HG03175 (cell line): ENCODE data around the gene PSKH1.
A peak's percentile ranks its signal among the peaks of the same experiment; 100 is the strongest.
"Not testable (repeated sequence)": the region's sequence is repeated elsewhere in the genome, so short reads cannot be mapped to it uniquely, and the experiment has no call there.

ENCODE experiments used
- ATAC-seq: cut with Tn5 transposase; IDR thresholded peaks from one replicate; pipeline ENCODE4 v1.9.1; 2021; ENCODE audit warnings: mild to moderate bottlenecking, moderate library complexity; ENCODE audit not compliant: unreplicated experiment

PSKH1 gene

GRCh38 chr16:67892899-67893742 is at the start of gene PSKH1:
TSS of gene PSKH1 (plus strand) at chr16:67893254. CDS start at chr16:67908750, 15,496 bp downstream.
- peak; percentile 95 for ATAC-seq

- no peak for ATAC-seq
These were observed 49.7 kb upstream of the PSKH1 start for GRCh38 chr16:67843343-67843765.

- no peak for ATAC-seq
These were observed 48.6 kb upstream of the PSKH1 start for GRCh38 chr16:67844497-67844896.

GRCh38 chr16:67845291-67846062 is 47.6 kb upstream of the PSKH1 start:
- ATAC-seq = no peak

GRCh38 chr16:67846063-67846319 is 47.1 kb upstream of the PSKH1 start:
- ATAC-seq = no peak

GRCh38 chr16:67846320-67847063 is 46.6 kb upstream of the PSKH1 start, which contains the start of gene NUTF2:
TSS of gene NUTF2 (plus strand) at chr16:67846933. CDS start at chr16:67865131, 18,198 bp downstream.
- peak; percentile 61 for ATAC-seq

GRCh38 chr16:67847064-67847861 is 45.8 kb upstream of the PSKH1 start, which contains the start of gene CENPT:
TSS of gene CENPT (minus strand) at chr16:67847693. CDS start at chr16:67833859, 13,834 bp downstream.
- peak; percentile 38 for ATAC-seq

GRCh38 chr16:67848118-67848517 is 44.9 kb upstream of the PSKH1 start:
- no peak for ATAC-seq

- ATAC-seq = no peak
These were observed 39.4 kb upstream of the PSKH1 start for GRCh38 chr16:67853670-67854069.

GRCh38 chr16:67855789-67856188 is 37.3 kb upstream of the PSKH1 start:
- no peak for ATAC-seq

- ATAC-seq = no peak
These were observed 36.0 kb upstream of the PSKH1 start for GRCh38 chr16:67856927-67857546.

GRCh38 chr16:67857547-67858233 is 35.4 kb upstream of the PSKH1 start:
- ATAC-seq = no peak

- no peak for ATAC-seq
These were observed 34.6 kb upstream of the PSKH1 start for GRCh38 chr16:67858500-67858899.

GRCh38 chr16:67860589-67861398 is 32.3 kb upstream of the PSKH1 start:
- ATAC-seq = no peak

GRCh38 chr16:67861877-67862276 is 31.2 kb upstream of the PSKH1 start:
- no peak for ATAC-seq

- ATAC-seq = no peak
These were observed 30.2 kb upstream of the PSKH1 start for GRCh38 chr16:67862623-67863583.

- ATAC-seq = not testable (repeated sequence)
These were observed 29.0 kb upstream of the PSKH1 start for GRCh38 chr16:67864044-67864443.
